Glomerular visceral epithelial cell (primary cell): Measurements from ENCODE around the gene MCC.

ENCODE experiments used
- DNase-seq: peaks from one replicate; pipeline ENCODE4 v3.0.0-alpha.2; 2016; ENCODE audit errors: extremely low spot score

The MCC gene

DNA sequence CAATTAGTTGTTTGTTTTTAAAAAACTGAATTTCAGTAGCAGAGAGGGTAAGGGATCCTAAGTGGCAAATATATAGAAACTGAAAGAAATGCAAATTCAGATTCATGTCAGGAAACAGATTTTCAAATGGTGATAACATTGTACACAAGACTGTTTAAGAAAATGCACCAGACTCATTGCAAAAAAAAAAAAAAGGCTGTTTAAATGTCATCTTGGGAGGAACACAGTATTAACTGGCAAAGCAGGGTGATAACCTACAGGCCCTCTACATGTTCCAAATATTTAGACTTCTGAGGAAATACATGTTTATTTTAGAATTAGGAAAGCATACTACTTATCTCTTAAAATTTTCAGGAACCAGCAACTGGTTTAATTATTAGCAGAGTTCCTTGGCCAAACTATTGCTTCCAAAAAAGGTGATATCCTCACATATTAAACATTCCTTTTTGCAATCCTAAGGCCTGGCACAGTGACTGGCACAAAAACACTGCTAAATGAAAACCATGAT, 167.9 kb downstream of the MCC start:
- DNase-seq = no peak

DNA sequence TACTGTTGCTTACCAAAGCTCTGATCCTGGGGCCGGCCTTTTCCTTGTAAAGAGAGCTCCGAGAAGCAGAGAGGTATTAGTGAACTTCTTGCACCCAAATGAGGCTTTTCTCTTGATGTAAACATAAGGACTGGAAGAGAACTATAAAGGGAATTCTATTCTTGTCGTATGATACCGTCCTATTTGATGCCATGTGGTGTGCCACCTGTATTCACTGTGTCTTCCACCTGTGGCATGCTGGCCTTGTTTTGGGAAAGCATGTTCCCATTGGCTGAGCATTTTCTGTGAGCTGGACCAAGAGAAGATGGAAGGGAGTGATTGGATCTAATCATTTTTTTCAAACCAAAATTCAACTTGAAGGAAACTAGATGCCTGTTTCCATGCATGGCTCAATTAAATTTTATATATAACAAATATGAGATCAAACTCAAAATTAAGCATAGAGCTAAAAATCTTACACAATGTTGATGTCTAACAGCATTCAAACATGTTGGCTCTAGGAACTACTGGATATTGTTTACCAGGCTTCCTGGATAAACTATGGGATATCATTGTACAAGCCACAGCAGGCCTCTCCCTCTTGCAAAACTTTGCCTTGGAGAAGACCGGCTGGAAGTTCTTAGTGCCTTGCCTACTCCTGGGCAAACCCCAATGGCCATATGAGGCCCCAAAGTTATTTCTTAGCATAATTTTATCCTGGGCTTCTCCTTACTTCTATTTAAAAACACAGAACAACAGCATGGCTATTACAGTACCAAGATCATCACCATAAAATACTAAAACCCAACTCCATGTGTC, 168.8 kb downstream of the MCC start:
- DNase-seq = no peak

GRCh38 chr5:113317636-113318035, 170.6 kb downstream of the MCC start:
- DNase-seq = no peak

DNA sequence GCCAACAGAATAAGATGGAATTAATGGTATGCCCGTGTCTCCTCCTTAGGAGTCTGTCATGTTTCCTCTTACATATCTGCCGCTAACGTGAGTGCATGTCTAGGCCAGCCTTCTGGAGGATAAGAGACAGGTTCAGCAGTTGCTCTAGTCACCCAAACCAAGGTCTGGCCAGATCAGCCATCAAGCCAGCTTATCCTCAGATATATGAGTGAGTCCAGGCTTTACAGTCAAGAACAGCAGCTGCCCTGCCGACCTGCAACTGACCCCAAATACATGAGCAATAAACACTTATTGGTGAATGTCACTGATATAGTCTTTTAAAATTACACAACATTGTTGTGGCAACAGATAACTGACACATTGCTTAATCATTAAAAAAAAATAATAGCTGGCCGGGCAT, 177.0 kb downstream of the MCC start:
- peak; percentile 15 for DNase-seq

DNA sequence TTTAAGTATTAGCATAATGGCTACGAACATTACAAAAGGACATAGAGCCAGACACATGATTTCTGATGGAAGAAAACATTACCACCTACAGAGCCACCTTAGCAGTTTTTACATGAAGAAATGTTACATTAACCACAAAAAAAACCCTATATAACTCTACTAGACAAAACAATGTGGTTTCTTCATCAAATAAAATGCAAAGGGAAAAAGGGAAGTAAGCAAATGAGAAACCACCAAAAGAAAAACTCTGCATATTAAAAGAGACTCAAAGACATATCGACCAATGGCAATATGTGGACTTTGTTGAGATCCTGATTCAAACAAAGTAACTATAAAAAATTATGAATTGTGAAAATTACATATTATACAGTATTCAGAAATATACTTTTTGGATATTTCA, 186.1 kb downstream of the MCC start:
- DNase-seq = no peak

GRCh38 chr5:113299591-113299990, 188.7 kb downstream of the MCC start:
- DNase-seq = no peak

DNA sequence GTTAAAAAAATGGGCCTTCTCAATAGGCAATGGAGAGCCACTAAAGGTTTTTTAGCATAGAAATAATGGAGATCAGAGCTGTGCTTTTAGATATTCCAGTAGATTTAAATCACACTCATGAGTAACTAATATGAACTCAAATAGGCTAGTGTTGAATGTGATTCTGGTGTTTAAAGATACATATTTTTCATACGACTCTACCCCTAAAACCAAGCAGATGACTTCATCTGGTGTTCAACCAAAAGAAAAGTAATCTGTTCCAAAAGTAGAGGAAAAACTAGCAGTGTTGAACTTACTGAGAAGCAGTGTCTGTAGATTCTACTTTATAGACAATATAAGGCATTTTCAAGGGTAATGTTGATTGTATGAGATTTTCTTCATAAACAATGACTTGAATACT, 191.6 kb downstream of the MCC start:
- DNase-seq = no peak

DNA sequence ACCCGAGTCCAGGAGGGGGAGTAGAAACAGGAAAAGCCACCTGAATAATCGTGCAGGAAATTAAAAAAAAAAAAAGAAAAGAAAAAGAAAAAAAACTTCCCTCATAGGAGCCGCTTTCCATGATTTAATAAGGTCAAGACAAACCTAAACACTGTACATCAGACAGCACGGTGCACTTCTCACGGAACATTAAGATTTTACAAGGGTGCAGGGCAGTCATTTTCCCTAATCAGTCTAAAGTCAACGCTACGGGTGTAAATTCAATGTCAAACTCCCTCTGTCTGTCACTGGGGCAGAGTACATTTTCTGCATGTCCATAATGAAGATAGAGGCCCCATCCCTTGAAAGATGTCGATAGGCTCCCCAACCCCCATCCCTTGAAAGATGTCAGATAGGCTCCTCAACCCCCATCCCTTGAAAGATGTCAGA, 193.1 kb downstream of the MCC start:
- no peak for DNase-seq

- DNase-seq = peak; percentile 93
Measured at GRCh38 chr5:113294311-113295110, 193.7 kb downstream of the MCC start.

DNA sequence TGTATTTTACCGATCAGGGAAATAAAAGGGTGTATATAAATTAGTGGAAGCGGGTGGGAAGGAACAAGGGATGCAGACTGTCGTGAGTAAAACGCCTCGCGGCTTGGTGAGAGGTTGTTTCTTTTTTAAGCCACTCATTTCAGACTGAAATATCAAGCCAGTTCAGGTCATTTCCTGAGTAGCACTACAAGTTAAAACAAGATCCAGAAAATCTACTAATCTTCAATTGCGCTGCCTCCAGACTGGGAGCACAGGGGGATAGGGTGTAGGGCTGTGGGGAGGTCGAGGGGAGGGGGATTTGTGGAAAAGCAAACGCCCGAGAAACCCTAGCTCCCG, 194.3 kb downstream of the MCC start:
- no peak for DNase-seq

- DNase-seq = peak; percentile 23
Measured at GRCh38 chr5:113293068-113293974, 194.9 kb downstream of the MCC start.

GRCh38 chr5:113292462-113292861, 195.8 kb downstream of the MCC start:
- DNase-seq = no peak

DNA sequence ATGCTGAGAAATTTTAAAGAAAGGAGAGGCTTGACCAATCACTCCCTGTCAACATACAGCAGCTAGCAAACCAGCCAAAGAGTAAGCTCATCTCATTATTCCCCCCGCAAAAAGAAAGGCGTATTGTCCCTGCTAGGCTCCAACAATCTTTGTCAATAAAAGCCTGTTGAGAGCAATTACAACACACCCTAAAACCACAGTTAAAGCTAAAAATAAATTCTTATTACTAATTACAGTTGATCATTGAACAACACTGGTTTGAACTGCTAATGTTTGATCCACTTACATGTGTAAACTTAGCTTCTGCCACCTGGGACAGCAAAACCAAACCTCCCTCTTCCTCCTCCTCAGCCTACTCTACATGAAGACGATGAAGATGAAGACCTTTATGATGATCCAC, 204.7 kb downstream of the MCC start:
- DNase-seq = no peak

DNA sequence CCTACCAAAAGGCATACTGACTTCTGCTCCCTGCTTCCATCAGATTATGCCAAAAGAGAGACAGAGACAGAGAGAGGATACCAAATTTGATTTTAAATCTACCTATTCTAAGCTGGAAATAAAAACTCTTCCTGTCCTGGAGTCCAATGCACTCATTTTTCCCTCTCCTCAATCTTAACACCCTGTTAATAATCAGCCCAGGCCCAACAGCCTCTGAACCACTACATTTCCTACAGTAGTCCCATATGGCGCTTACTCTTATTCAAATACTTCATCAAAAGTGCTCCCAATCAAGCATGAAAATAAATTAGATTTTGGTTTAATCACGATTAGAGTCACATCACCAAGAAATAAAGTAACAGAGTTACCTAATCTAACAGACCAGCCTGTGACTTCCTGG, 205.8 kb downstream of the MCC start:
- peak; percentile 36 for DNase-seq

DNA sequence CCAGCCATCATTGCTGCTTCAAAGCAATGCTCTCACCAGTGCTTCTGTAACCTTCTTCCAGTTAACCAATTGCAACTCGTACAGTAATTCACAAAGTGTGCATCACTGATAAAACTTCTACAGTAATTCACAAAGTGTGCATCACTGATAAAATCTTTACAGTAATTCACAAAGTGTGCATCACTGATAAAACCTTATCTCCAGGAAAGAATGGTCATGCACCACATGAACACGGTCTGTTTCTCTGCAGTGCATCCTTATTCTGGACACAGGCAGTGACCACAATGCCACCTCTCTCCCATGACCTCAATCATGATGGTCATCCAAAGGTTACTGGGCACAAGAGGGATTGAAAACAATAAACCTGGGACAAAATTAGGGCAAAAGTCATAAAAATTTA, 207.1 kb downstream of the MCC start:
- DNase-seq = no peak

GRCh38 chr5:113280541-113280940, 207.7 kb downstream of the MCC start:
- DNase-seq = no peak

DNA sequence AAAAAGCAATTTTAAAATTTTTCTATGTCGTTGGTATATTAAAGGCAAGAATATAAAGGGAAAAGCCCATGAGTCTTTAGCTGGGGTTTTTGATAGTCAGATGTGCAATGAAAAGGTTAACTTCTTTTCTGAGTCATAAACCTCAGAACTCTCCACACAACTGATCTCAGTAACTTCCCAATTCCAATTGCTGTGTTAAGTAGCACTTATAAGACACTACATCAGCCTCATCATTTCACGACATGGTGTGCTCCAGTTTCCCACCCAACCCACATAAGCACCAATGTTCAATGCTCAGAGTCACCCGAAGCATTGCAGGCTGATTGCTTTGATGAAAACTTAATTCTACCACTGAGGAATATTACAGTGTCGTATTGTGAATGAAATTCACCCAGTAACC, 209.3 kb downstream of the MCC start:
- peak; percentile 57 for DNase-seq

GRCh38 chr5:113276493-113276892, 211.8 kb downstream of the MCC start:
- no peak for DNase-seq

DNA sequence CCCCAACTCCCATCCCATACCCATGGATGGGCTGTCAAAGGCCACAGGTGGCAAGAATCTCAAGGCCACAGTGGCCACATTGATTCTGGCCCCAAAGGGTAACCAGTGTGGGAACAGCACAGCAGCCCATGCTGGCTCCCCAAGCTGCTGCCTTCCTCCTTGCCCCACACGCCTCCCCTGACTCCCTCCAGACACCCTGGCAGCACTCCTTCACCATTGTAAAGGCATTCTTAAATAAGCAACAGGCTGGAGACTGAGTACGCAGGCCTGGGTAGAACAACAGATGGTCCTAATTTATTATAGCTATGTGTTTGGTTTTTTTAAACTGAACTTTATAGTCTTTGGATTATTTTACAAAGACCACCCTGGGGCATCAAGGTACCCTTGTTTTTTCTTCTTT, 212.3 kb downstream of the MCC start:
- DNase-seq = no peak

DNA sequence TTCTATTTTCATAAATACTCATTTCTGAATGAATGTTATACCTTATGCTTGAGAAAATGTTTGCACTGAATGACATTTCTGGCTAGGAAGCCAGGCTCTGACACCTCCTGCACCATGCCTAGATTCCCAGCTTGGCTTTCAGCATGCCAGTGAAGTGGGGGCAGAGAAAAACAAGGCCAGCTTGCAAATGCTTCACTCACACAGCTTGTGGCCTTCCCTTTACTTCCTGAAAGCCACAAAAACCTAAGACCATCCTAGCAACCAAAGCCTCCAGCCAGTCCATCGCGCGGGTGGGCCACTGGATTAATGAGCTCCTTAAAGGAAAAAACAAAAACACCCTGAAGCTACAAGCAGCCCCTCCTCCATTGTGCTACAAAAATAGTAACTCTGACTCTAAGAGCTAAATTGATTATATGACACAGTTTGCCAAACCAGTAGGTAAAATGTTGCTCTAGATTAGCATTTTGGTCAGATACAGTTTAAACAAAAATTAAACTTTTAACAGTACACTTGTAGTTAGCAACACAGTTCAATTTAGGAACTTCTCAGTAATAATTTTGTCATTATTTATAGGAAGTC, 213.3 kb downstream of the MCC start:
- DNase-seq = no peak

DNA sequence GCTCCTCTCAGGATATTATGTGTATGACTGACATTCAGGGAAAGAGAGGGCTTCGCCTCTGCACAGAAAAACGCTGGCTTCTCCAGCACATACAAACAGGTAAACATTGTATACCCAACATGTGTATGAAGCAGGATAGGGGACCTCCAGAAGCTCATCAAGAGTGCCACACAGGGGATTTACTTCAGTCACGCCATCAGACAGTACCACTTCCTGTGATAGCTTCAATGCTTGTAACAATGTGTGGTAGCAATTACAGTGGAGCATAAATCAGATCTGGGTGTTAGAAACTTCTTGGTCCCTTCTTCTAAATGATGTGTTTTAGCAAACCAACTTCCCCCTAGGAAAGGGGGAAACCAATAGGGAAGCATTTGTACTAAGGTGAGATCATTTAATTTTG, 214.3 kb downstream of the MCC start:
- no peak for DNase-seq
